ENCODE results near the gene ZNF185. TPM values are rescaled to one million over a fixed set of nuclear protein-coding genes. Genes with fewer than 3 reads are reported as not detected.
A peak's percentile ranks its signal among the peaks of the same experiment; 100 is the strongest.

Gene ZNF185
- total and polyA plus RNA-seq, 9 of the 15 experiments (the other 6 are each of a cell fraction or from before 2014, with no cell fraction given): 0.08 to 1.1 (median 0.22) TPM

DNA sequence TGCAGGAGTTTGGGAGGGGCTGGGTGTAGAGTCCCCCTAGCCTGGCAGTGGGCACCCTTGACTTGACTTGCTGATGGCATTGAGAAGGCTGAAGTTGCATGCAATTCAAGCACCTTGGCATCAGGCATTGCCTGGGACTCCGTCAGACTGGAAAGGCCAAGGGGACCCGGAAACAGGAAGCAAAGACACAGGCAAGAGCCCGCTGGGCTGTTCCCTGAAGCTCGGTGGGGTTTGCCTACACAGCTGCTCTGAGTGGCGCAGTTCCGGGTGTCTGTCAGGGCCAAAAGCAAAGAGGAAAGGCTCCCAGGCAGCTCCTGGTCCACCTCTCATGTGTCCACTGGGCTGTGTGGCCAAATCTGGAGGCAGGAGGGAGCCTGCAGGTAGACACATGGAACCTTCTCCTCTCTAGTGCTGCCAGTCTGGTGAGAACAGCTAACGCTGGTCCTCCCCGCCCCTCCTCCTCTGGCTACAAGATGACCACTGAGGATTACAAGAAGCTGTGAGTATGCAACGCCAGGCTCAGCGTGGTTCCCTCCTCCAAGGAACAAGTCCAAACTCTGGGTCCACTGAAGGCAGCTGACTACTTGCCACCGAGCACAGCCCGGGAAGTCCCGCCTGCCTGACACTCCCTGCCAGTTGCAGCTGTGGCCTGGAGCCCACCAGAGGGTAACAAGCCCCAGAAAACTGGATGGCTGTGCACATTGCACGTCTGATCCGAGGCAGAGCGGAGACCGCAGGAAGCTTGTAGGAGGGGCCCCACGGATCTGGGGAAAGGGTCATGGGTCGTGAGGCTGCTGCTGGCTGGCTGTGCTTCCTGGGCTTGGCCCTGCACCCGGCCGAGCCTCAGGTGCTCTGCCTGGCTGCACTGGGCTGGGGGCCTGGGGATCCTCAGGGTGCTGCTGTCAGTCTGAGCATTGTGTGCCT, 20.1 kb downstream of the ZNF185 start:
- WGBS (ENCODE audit: insufficient coverage, low coverage, missing lambda C conversion rate): 15% methylated on average over 13 of the region's 21 CpGs
- CTCF ChIA-PET (ENCODE audit: low intra/inter-chr PET ratio): no interaction called here
- Histone ChIP-seq H3K9me3 (replicated peaks; ENCODE audit: control insufficient read depth, insufficient read depth, low read depth, low read length) (no peaks in the 10 kb centered on the region), H3K4me1 (replicated peaks in 1 of 2; ENCODE audit: control insufficient read depth in 2 of 2, insufficient read depth in 2 of 2, low read length in 2 of 2) (peaks cover 0 to 14% of the 10 kb centered on the region in 2 experiments; a peak in 2 of 5 replicates), H3K79me2 (ENCODE audit: control insufficient read depth, insufficient read depth, low read length) (no peaks in the 10 kb centered on the region), H3K9me1 (ENCODE audit: control insufficient read depth, insufficient read depth, low read length) (no peaks in the 10 kb centered on the region), H3K27me3 (ENCODE audit: control insufficient read depth in 2 of 2, insufficient read depth in 2 of 2, low read length in 2 of 2) (peaks cover 0 to 28% of the 10 kb centered on the region in 2 experiments; a peak in 3 of 5 replicates), H3K27ac (ENCODE audit: extremely low read depth, low read depth, low read length) (no peak overlapping the region), H3K4me3 (no peak overlapping the region), H3K36me3 (ENCODE audit: control insufficient read depth, insufficient read depth, low read length) (no peaks in the 10 kb centered on the region), H3K9ac (ENCODE audit: insufficient read depth in 1 of 2, low read depth in 2 of 2, low read length in 2 of 2) (no peak overlapping the region; a peak in 1 of 4 replicates), H3K4me2 (ENCODE audit: insufficient read depth, low read length) (no peak overlapping the region), H2AFZ (ENCODE audit: low read depth, low read length) (no peak overlapping the region), H4K20me1 (replicated peaks; ENCODE audit: control insufficient read depth, insufficient read depth, low read length) (no peaks in the 10 kb centered on the region)
- in situ Hi-C loops (cut with MboI) (no loop called here), intact Hi-C loops (cut with micrococcal nuclease) (loop anchor here (10.0 kb wide), 3 partner anchors 83 to 1173 kb away; partner anchors contain the start of genes CETN2 and NSDHL)
- TF ChIP-seq, protein P1, sequence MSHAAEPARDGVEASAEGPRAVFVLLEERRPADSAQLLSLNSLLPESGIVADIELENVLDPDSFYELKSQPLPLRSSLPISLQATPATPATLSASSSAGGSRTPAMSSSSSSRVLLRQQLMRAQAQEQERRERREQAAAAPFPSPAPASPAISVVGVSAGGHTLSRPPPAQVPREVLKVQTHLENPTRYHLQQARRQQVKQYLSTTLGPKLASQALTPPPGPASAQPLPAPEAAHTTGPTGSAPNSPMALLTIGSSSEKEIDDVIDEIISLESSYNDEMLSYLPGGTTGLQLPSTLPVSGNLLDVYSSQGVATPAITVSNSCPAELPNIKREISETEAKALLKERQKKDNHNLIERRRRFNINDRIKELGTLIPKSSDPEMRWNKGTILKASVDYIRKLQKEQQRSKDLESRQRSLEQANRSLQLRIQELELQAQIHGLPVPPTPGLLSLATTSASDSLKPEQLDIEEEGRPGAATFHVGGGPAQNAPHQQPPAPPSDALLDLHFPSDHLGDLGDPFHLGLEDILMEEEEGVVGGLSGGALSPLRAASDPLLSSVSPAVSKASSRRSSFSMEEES (CRISPR knock-in tag; IDR thresholded peaks at IDR 0.05): no peak
- peak; percentile 80 for TF ChIP-seq ZNF263 (CRISPR knock-in tag; IDR thresholded peaks at IDR 0.05; ENCODE audit: borderline replicate concordance)
- POLR2A ChIA-PET: interaction anchor here (0.6 kb wide), 1 partner anchor 1192 kb away, joined by 3 read pairs; no protein-coding TSS in a partner anchor
- BruUV-seq (replicated peaks): no TSS peak
- ATAC-seq: no peak
- FAIRE-seq: no peak
- no peak for DNase-seq (ENCODE audit: extremely low read depth in 1 of 4, low spot score in 3 of 4)
